HepG2 (cell line): ENCODE data around the gene MT1F. TPM values are rescaled to one million over a fixed set of nuclear protein-coding genes. Genes with fewer than 3 reads are reported as not detected.

ENCODE experiments used
- BORCS8-MEF2B ChIP-seq: sonication (generic); formaldehyde crosslinking; IDR thresholded peaks from 2 replicates; pipeline ENCODE4 v1.8.0; 2022; ENCODE audit warnings: mild to moderate bottlenecking, missing genetic modification reagents
- GATAD1 ChIP-seq: IDR thresholded peaks from 2 replicates; pipeline ENCODE4 v1.6.1; 2016; ENCODE audit warnings: missing genetic modification reagents, missing compliant biosample characterization
- NFRKB ChIP-seq: fragments of 450-650 bp; IDR thresholded peaks from 2 replicates; pipeline ENCODE4 v1.6.1; 2017
- PATZ1 ChIP-seq: sonication (generic); formaldehyde crosslinking; IDR thresholded peaks from 2 replicates; pipeline ENCODE4 v1.4.0; 2020; ENCODE audit warnings: missing genetic modification reagents
- PHF8 ChIP-seq: sonication (generic); formaldehyde crosslinking; IDR thresholded peaks from 2 replicates; pipeline ENCODE4 v1.5.0; 2020; ENCODE audit warnings: missing genetic modification reagents
- TOPORS ChIP-seq: sonication (generic); formaldehyde crosslinking; IDR thresholded peaks from 2 replicates; pipeline ENCODE4 v1.8.0; 2023; ENCODE audit warnings: mild to moderate bottlenecking, missing genetic modification reagents
- ZBTB38 ChIP-seq: sonication (generic); formaldehyde crosslinking; IDR thresholded peaks from 2 replicates; pipeline ENCODE4 v1.5.1; 2020; ENCODE audit warnings: mild to moderate bottlenecking, missing genetic modification reagents
- ZNF160 ChIP-seq: sonication (generic); formaldehyde crosslinking; IDR thresholded peaks from 2 replicates; pipeline ENCODE4 v1.8.0; 2022; ENCODE audit warnings: mild to moderate bottlenecking, inconsistent platforms, missing genetic modification reagents
- ZNF225 ChIP-seq: sonication (generic); formaldehyde crosslinking; IDR thresholded peaks from 2 replicates; pipeline ENCODE4 v1.4.0; 2020; ENCODE audit warnings: mild to moderate bottlenecking, missing genetic modification reagents
- ZNF281 ChIP-seq: sonication (generic); formaldehyde crosslinking; IDR thresholded peaks from 2 replicates; pipeline ENCODE4 v1.4.0; 2020; ENCODE audit warnings: missing genetic modification reagents, borderline replicate concordance
- ZNF451 ChIP-seq: sonication (generic); formaldehyde crosslinking; IDR thresholded peaks from 2 replicates; pipeline ENCODE4 v1.5.0; 2020; ENCODE audit warnings: mild to moderate bottlenecking, missing genetic modification reagents
- ZNF512B ChIP-seq: sonication (generic); formaldehyde crosslinking; IDR thresholded peaks from 2 replicates; pipeline ENCODE4 v1.5.1; 2020; ENCODE audit warnings: missing genetic modification reagents, mild to moderate bottlenecking, borderline replicate concordance
- ZNF687 ChIP-seq: sonication (generic); formaldehyde crosslinking; IDR thresholded peaks from 2 replicates; pipeline ENCODE4 v1.5.1; 2020; ENCODE audit warnings: mild to moderate bottlenecking, missing genetic modification reagents, moderate library complexity
- ZNF781 ChIP-seq: sonication (generic); formaldehyde crosslinking; IDR thresholded peaks from 2 replicates; pipeline ENCODE4 v1.5.1; 2020; ENCODE audit warnings: borderline replicate concordance, mild to moderate bottlenecking, missing genetic modification reagents; ENCODE audit errors: not compliant biosample characterization
- polyA plus RNA-seq, 8 experiments: library from polyadenylated mRNA; depleted of rRNA in 3 of 8; stranded (reverse) in 7 of 8; unstranded in 1 of 8; fragments of >200 nt; fragmentation: Illumina TruSeq in 4 of 8; extraction: Trizol in 4 of 8; gene quantifications; 2 replicates each; pipeline versions ENCODE4 v1.2.1 to v1.2.3, GENCODE V29; 2011 to 2016; ENCODE audit warnings: low read depth in 4 of 8, missing spikeins in 1 of 8, mixed read lengths in 1 of 8; ENCODE audit not compliant: insufficient read depth in 1 of 8
- total RNA-seq, 5 experiments: library from RNA; depleted of rRNA; stranded (reverse); fragments of >200 nt; fragmentation: Illumina TruSeq; extraction: Trizol; gene quantifications; 2 replicates each; pipeline ENCODE4 v1.2.3, GENCODE V29; 2016; ENCODE audit warnings: low read depth in 1 of 5

Gene MT1F
- total and polyA plus RNA-seq, 2 of the 13 experiments (the other 11 are each of a cell fraction or from before 2014, with no cell fraction given) = 1.9 to 169 TPM

- peak; percentile 37; the same call in 1 of the 2 replicates for TF ChIP-seq PATZ1
- TF ChIP-seq ZNF781 = peak; percentile 17
- 0 out of 2 replicates have a peak, but pooled peaks have one; percentile 12 for TF ChIP-seq GATAD1
- peak; percentile 26; the same call in 1 of the 2 replicates for TF ChIP-seq PHF8 (CRISPR knock-in tag)
- peak; percentile 68 for TF ChIP-seq ZNF687 (CRISPR knock-in tag)
- no peak for TF ChIP-seq ZNF160
- TF ChIP-seq ZNF451 (CRISPR knock-in tag) = 0 out of 2 replicates have a peak, but pooled peaks have one; percentile 24
- TF ChIP-seq ZNF281 (CRISPR knock-in tag) = no peak
- TF ChIP-seq BORCS8-MEF2B (CRISPR knock-in tag) = peak; percentile 38; the same call in 1 of the 2 replicates
- TF ChIP-seq TOPORS (CRISPR knock-in tag) = no peak
- TF ChIP-seq ZNF225 (CRISPR knock-in tag) = peak; percentile 25; the same call in 1 of the 2 replicates
- peak; percentile 86; the same call in 1 of the 2 replicates for TF ChIP-seq ZNF512B (CRISPR knock-in tag)
- no peak for TF ChIP-seq NFRKB
- peak; percentile 55; the same call in 1 of the 2 replicates for TF ChIP-seq ZBTB38
These were observed 25.5 kb upstream of the MT1F start, which contains the start of gene MT1M (continued) for GRCh38 chr16:56632156-56632847.
